Measurements from ENCODE around the gene PLCH2.

GRCh38 chr1:2538872-2539271 is 62.8 kb downstream of the PLCH2 start:
- no peak for TF ChIP-seq POLR2AphosphoS5 (IDR thresholded peaks at IDR 0.05)
- TF ChIP-seq, protein P1, sequence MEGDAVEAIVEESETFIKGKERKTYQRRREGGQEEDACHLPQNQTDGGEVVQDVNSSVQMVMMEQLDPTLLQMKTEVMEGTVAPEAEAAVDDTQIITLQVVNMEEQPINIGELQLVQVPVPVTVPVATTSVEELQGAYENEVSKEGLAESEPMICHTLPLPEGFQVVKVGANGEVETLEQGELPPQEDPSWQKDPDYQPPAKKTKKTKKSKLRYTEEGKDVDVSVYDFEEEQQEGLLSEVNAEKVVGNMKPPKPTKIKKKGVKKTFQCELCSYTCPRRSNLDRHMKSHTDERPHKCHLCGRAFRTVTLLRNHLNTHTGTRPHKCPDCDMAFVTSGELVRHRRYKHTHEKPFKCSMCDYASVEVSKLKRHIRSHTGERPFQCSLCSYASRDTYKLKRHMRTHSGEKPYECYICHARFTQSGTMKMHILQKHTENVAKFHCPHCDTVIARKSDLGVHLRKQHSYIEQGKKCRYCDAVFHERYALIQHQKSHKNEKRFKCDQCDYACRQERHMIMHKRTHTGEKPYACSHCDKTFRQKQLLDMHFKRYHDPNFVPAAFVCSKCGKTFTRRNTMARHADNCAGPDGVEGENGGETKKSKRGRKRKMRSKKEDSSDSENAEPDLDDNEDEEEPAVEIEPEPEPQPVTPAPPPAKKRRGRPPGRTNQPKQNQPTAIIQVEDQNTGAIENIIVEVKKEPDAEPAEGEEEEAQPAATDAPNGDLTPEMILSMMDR (IDR thresholded peaks at IDR 0.05), result no peak
